H9 (cell line): Measurements from ENCODE around the gene KTN1. TPM values are rescaled to one million over a fixed set of nuclear protein-coding genes. Genes with fewer than 3 reads are reported as not detected.

ENCODE experiments used
- DNase-seq: peaks from one replicate; pipeline ENCODE4 v3.0.0-alpha.2; 2017
- H2AFZ ChIP-seq: one replicate; pipeline ENCODE4 v1.6.1; 2013; ENCODE audit warnings: mild to moderate bottlenecking, low read length, control low read depth, moderate library complexity
- H2AK5ac ChIP-seq: 2 replicates; pipeline ENCODE4 v1.6.1; 2013; ENCODE audit warnings: low read length, control low read depth, mixed read lengths; ENCODE audit not compliant: insufficient read length
- H2BK120ac ChIP-seq: one replicate; pipeline ENCODE4 v1.6.1; 2013; ENCODE audit warnings: low read depth, mild to moderate bottlenecking, low read length, control low read depth, inconsistent platforms; ENCODE audit not compliant: poor library complexity, severe bottlenecking
- H2BK12ac ChIP-seq: 2 replicates; pipeline ENCODE4 v1.6.1; 2013; ENCODE audit warnings: low read length, control low read depth, mixed read lengths, low read depth; ENCODE audit not compliant: insufficient read length
- H2BK15ac ChIP-seq: 2 replicates; pipeline ENCODE4 v1.6.1; 2013; ENCODE audit warnings: low read depth, low read length, control low read depth
- H2BK20ac ChIP-seq: one replicate; pipeline ENCODE4 v1.6.1; 2013; ENCODE audit warnings: low read depth, mild to moderate bottlenecking, low read length, control low read depth, inconsistent platforms; ENCODE audit not compliant: poor library complexity, severe bottlenecking
- H2BK5ac ChIP-seq: 2 replicates; pipeline ENCODE4 v1.6.1; 2013; ENCODE audit warnings: low read length, control low read depth, mixed read lengths; ENCODE audit not compliant: insufficient read length
- H3K14ac ChIP-seq: 2 replicates; pipeline ENCODE4 v1.6.1; 2013; ENCODE audit warnings: low read length, control low read depth; ENCODE audit not compliant: insufficient read depth
- H3K18ac ChIP-seq: 2 replicates; pipeline ENCODE4 v1.6.1; 2013; ENCODE audit warnings: low read depth, mild to moderate bottlenecking, mixed read lengths, low read length, control low read depth; ENCODE audit not compliant: insufficient read length
- H3K23ac ChIP-seq: 2 replicates; pipeline ENCODE4 v1.6.1; 2013; ENCODE audit warnings: low read length, control low read depth, mixed read lengths, low read depth; ENCODE audit not compliant: insufficient read length
- H3K23me2 ChIP-seq: 2 replicates; pipeline ENCODE4 v1.6.1; 2013; ENCODE audit warnings: low read depth, mild to moderate bottlenecking, mixed read lengths, low read length, control low read depth; ENCODE audit not compliant: insufficient read length, poor library complexity, severe bottlenecking
- H3K27ac ChIP-seq: 2 replicates; pipeline ENCODE4 v1.5.1; 2013; ENCODE audit warnings: low read length, control low read depth, mixed read lengths, low read depth; ENCODE audit not compliant: insufficient read length
- H3K27me3 ChIP-seq: 2 replicates; pipeline ENCODE4 v1.6.1; 2013; ENCODE audit warnings: low read length, control low read depth, inconsistent platforms; ENCODE audit not compliant: insufficient read depth
- H3K4ac ChIP-seq: 2 replicates; pipeline ENCODE4 v1.6.1; 2013; ENCODE audit warnings: low read depth, mild to moderate bottlenecking, control low read depth, inconsistent platforms, low read length, moderate library complexity
- H3K4me1 ChIP-seq: 2 replicates; pipeline ENCODE4 v1.6.1; 2013; ENCODE audit warnings: low read length, control low read depth, inconsistent platforms; ENCODE audit not compliant: insufficient read depth
- H3K4me2 ChIP-seq: 2 replicates; pipeline ENCODE4 v1.6.1; 2013; ENCODE audit warnings: low read length, control low read depth, mixed read lengths; ENCODE audit not compliant: insufficient read length, insufficient read depth
- H3K56ac ChIP-seq: 2 replicates; pipeline ENCODE4 v1.6.1; 2013; ENCODE audit warnings: low read depth, mild to moderate bottlenecking, mixed read lengths, low read length, control low read depth; ENCODE audit not compliant: insufficient read length
- H3K79me1 ChIP-seq: 2 replicates; pipeline ENCODE4 v1.6.1; 2013; ENCODE audit warnings: low read depth, mild to moderate bottlenecking, moderate library complexity, low read length, control low read depth, inconsistent platforms; ENCODE audit not compliant: insufficient read depth, poor library complexity, severe bottlenecking
- H3K79me2 ChIP-seq: 2 replicates; pipeline ENCODE4 v1.6.1; 2013; ENCODE audit warnings: low read length, control low read depth, inconsistent platforms; ENCODE audit not compliant: insufficient read depth
- H3K9ac ChIP-seq: 2 replicates; pipeline ENCODE4 v1.6.1; 2013; ENCODE audit warnings: low read length, control low read depth, mixed read lengths; ENCODE audit not compliant: insufficient read length; ENCODE audit errors: extremely low read depth
- H3K9me3 ChIP-seq: one replicate; pipeline ENCODE4 v1.6.1; 2013; ENCODE audit warnings: low read depth, low read length, inconsistent platforms; ENCODE audit not compliant: control insufficient read depth
- H3T11ph ChIP-seq: one replicate; pipeline ENCODE4 v1.6.1; 2013; ENCODE audit warnings: mild to moderate bottlenecking, low read length, control low read depth, inconsistent platforms
- H4K20me1 ChIP-seq: one replicate; pipeline ENCODE4 v1.6.1; 2013; ENCODE audit not compliant: control insufficient read depth, insufficient read length, insufficient read depth
- H4K5ac ChIP-seq: 2 replicates; pipeline ENCODE4 v1.6.1; 2013; ENCODE audit warnings: low read depth, mild to moderate bottlenecking, mixed read lengths, low read length, control low read depth; ENCODE audit not compliant: insufficient read length
- H4K8ac ChIP-seq: replicated peaks from 2 replicates; pipeline ENCODE4 v1.6.1; 2013; ENCODE audit warnings: low read length, control low read depth, mixed read lengths, low read depth; ENCODE audit not compliant: insufficient read length
- H4K91ac ChIP-seq: 2 replicates; pipeline ENCODE4 v1.6.1; 2013; ENCODE audit warnings: low read depth, mild to moderate bottlenecking, moderate library complexity, mixed read lengths, low read length, control low read depth; ENCODE audit not compliant: insufficient read length
- H3K27ac Mint-ChIP-seq, 3 experiments: 2 replicates in 2 of 3; 3 replicates in 1 of 3; pipeline ENCODE4 v1.8.0; 2020 to 2021; ENCODE audit warnings: mixed read lengths in 3 of 3, mild to moderate bottlenecking in 1 of 3, moderate library complexity in 1 of 3
- H3K27me3 Mint-ChIP-seq: 2 replicates; pipeline ENCODE4 v1.8.0; 2021; ENCODE audit warnings: low read depth, mild to moderate bottlenecking, moderate library complexity, mixed read lengths
- H3K36me3 Mint-ChIP-seq, 3 experiments: 2 replicates in 2 of 3; 3 replicates in 1 of 3; pipeline ENCODE4 v1.8.0; 2020 to 2021; ENCODE audit warnings: low read depth in 3 of 3, mixed read lengths in 3 of 3; ENCODE audit not compliant: insufficient read depth in 1 of 3
- H3K4me1 Mint-ChIP-seq, 2 experiments: 2 replicates each; pipeline ENCODE4 v1.8.0; 2020; ENCODE audit warnings: mixed read lengths in 2 of 2
- H3K4me3 Mint-ChIP-seq, 2 experiments: 2 replicates in 1 of 2; 3 replicates in 1 of 2; pipeline ENCODE4 v1.8.0; 2020 to 2021; ENCODE audit warnings: mild to moderate bottlenecking in 2 of 2, mixed read lengths in 2 of 2, moderate library complexity in 1 of 2
- H3K9me3 Mint-ChIP-seq, 2 experiments: 2 replicates in 1 of 2; 3 replicates in 1 of 2; pipeline ENCODE4 v1.8.0; 2020; ENCODE audit warnings: mild to moderate bottlenecking in 2 of 2, mixed read lengths in 2 of 2, moderate library complexity in 1 of 2
- WGBS: extraction: QIAGEN DNeasy Blood & Tissue Kit; methylation state at CpG from one replicate; pipeline ENCODE4 v1.1.7; 2013; ENCODE audit warnings: missing lambda C conversion rate, low lambda C conversion rate, mixed read lengths; ENCODE audit not compliant: insufficient read length; ENCODE audit errors: extremely low coverage; 5-methylcytosine and 5-hydroxymethylcytosine counted together
- total RNA-seq: library from RNA; stranded (reverse); gene quantifications from 2 replicates; pipeline ENCODE4 v1.2.1, GENCODE V29; 2021
- TF ChIP-seq, protein P1 (sequence below): fragments of 200-600 bp; sonication (generic); conservative IDR thresholded peaks from 3 replicates; pipeline ENCODE4 v1.8.0; 2021; ENCODE audit warnings: antibody characterized with exemption, mild to moderate bottlenecking

Gene KTN1
- total RNA-seq, 1 experiment from 2014 or later = 128 TPM

DNA sequence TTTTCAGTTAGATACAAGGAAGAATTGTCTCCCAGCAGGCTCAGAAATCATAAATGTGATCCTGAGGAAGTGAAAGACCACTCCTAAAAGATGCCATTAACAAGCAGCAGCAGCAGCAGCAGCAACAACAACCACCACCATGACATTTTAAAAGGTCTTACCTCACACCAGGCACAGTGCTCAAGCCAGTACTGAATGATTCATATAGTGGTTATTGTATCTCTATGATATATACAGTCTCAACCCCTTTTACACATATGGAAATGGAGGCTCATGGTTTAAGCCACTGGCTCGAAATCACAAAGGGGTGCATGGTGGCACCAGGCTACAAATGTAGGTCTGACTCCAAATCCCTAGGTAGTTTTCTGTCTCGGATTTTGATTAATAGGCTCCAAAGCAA lies 126.9 kb downstream of the KTN1 start:
- Histone ChIP-seq H3K23me2 (no peaks in the 10 kb centered on the region), H3K56ac (no peak overlapping the region), H4K5ac (no peak overlapping the region), H2BK5ac (no peak overlapping the region), H2BK15ac (no peak overlapping the region), H2AK5ac (no peak overlapping the region), H3K23ac (no peak overlapping the region), H3K4me1 (no peaks in the 10 kb centered on the region), H2BK20ac (no peak overlapping the region), H3K4ac (no peak overlapping the region), H2BK120ac (no peak overlapping the region), H3K14ac (no peak overlapping the region), H4K20me1 (no peaks in the 10 kb centered on the region), H3K27ac (no peak overlapping the region), H3K18ac (no peak overlapping the region), H2AFZ (no peak overlapping the region), H3K9ac (no peak overlapping the region), H2BK12ac (no peak overlapping the region), H4K8ac (no peak overlapping the region), H4K91ac (no peak overlapping the region), H3K9me3 (no peaks in the 10 kb centered on the region), H3K79me1 (no peaks in the 10 kb centered on the region), H3K79me2 (no peaks in the 10 kb centered on the region), H3T11ph (no peak overlapping the region), H3K27me3 (no peaks in the 10 kb centered on the region), H3K4me2 (no peak overlapping the region)
- no peak overlapping the region for H3K4me3 Mint-ChIP-seq
- no peaks in the 10 kb centered on the region for H3K27me3 Mint-ChIP-seq
- H3K9me3 Mint-ChIP-seq = peaks cover 0 to 5% of the 10 kb centered on the region in 2 experiments; a peak in 4 of 5 replicates
- H3K27ac Mint-ChIP-seq = no peak overlapping the region
- no CpG with 5 or more reads among the region's 2 CpGs for WGBS
- H3K36me3 Mint-ChIP-seq = peaks cover 0 to 1% (median 0%) of the 10 kb centered on the region in 3 experiments; a peak in 1 of 7 replicates
- DNase-seq = no peak
- TF ChIP-seq, protein P1, sequence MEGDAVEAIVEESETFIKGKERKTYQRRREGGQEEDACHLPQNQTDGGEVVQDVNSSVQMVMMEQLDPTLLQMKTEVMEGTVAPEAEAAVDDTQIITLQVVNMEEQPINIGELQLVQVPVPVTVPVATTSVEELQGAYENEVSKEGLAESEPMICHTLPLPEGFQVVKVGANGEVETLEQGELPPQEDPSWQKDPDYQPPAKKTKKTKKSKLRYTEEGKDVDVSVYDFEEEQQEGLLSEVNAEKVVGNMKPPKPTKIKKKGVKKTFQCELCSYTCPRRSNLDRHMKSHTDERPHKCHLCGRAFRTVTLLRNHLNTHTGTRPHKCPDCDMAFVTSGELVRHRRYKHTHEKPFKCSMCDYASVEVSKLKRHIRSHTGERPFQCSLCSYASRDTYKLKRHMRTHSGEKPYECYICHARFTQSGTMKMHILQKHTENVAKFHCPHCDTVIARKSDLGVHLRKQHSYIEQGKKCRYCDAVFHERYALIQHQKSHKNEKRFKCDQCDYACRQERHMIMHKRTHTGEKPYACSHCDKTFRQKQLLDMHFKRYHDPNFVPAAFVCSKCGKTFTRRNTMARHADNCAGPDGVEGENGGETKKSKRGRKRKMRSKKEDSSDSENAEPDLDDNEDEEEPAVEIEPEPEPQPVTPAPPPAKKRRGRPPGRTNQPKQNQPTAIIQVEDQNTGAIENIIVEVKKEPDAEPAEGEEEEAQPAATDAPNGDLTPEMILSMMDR = no peak
- H3K4me1 Mint-ChIP-seq = peaks cover 5 to 8% of the 10 kb centered on the region in 2 experiments; a peak in 3 of 4 replicates
